Activated T-helper 1 cell treated with anti-CD3 and anti-CD28 coated beads, Interleukin-2, amount 50 U/mL, for 16 hours (primary cell): Measurements from ENCODE around the gene PAIP2.
"Not testable (repeated sequence)": the region's sequence is repeated elsewhere in the genome, so short reads cannot be mapped to it uniquely, and the experiment has no call there.

ENCODE experiments used
- DNase-seq, 2 donors: peaks; one replicate each; pipeline ENCODE4 v3.0.0-alpha.2; 2020; ENCODE audit warnings: low read depth in 1 of 2, low spot score in 1 of 2

PAIP2 gene

GRCh38 chr5:139378101-139378825 is 36.6 kb downstream of the PAIP2 start:
- DNase-seq, result no peak

GRCh38 chr5:139378941-139379361 is 37.3 kb downstream of the PAIP2 start:
- DNase-seq, result no peak

- no peak for DNase-seq
Measured at GRCh38 chr5:139379626-139380449, 38.2 kb downstream of the PAIP2 start.

GRCh38 chr5:139381837-139382761 is 40.4 kb downstream of the PAIP2 start:
- DNase-seq, result no peak

GRCh38 chr5:139382807-139383206 is 41.2 kb downstream of the PAIP2 start:
- no peak for DNase-seq

- DNase-seq, result no peak
Measured at GRCh38 chr5:139383275-139383992, 41.8 kb downstream of the PAIP2 start, which contains the start of gene SLC23A1. Gene SLC23A1, minus strand, starts transcription at chr5:139383297. Its CDS starts 44 bp downstream, at chr5:139383253.

- DNase-seq, result no peak
Measured at GRCh38 chr5:139383993-139384590, 42.4 kb downstream of the PAIP2 start.

GRCh38 chr5:139384591-139385051 is 43.0 kb downstream of the PAIP2 start:
- no peak for DNase-seq

- no peak for DNase-seq
Measured at GRCh38 chr5:139385061-139386049, 43.7 kb downstream of the PAIP2 start.

GRCh38 chr5:139386050-139386438 is 44.4 kb downstream of the PAIP2 start:
- DNase-seq, result no peak

- not testable (repeated sequence) for DNase-seq
Measured at GRCh38 chr5:139386956-139387355, 45.3 kb downstream of the PAIP2 start.

- no peak for DNase-seq
Measured at GRCh38 chr5:139387611-139388197, 46.0 kb downstream of the PAIP2 start.

- no peak for DNase-seq
Measured at GRCh38 chr5:139388198-139388821, 46.7 kb downstream of the PAIP2 start.

- peak in 1 of 2 donors; percentile 37 for DNase-seq
Measured at GRCh38 chr5:139389701-139390638, 48.3 kb downstream of the PAIP2 start, which contains the start of gene MZB1. Gene MZB1, minus strand, starts transcription at chr5:139389913. Its CDS starts 57 bp downstream, at chr5:139389856.

- DNase-seq, result no peak
Measured at GRCh38 chr5:139390639-139391569, 49.2 kb downstream of the PAIP2 start.
